BE2C (cell line): Measurements from ENCODE around the gene EHBP1L1.

Experiments
- DNase-seq: peaks from one replicate; pipeline ENCODE4 v3.0.0-alpha.2; 2020
- H3K27me3 ChIP-seq: fragments of 250-450 bp; sonication (Bioruptor Pico); 2 replicates; pipeline ENCODE4 v1.5.1; 2020; ENCODE audit warnings: mild to moderate bottlenecking
- H3K36me3 ChIP-seq: fragments of 250-450 bp; sonication (Bioruptor Pico); 2 replicates; pipeline ENCODE4 v1.5.1; 2020; ENCODE audit warnings: mild to moderate bottlenecking
- H3K4me1 ChIP-seq: fragments of 250-450 bp; sonication (Bioruptor Pico); 2 replicates; pipeline ENCODE4 v1.5.1; 2020
- H3K4me3 ChIP-seq: 2 replicates; pipeline ENCODE4 v1.5.1; 2011; ENCODE audit warnings: low read depth, low read length
- H3K9me3 ChIP-seq: fragments of 250-450 bp; sonication (Bioruptor Pico); 2 replicates; pipeline ENCODE4 v1.5.1; 2020
- CTCF ChIP-seq: IDR thresholded peaks from 2 replicates; pipeline ENCODE4 v1.5.1; 2012; ENCODE audit warnings: mild to moderate bottlenecking, low read depth, low read length

Gene EHBP1L1

GRCh38 chr11:65580031-65580692 lies 4.3 kb downstream of the EHBP1L1 start:
- Histone ChIP-seq H3K27me3 (no peaks in the 10 kb centered on the region), H3K4me1 (no peaks in the 10 kb centered on the region), H3K9me3 (no peaks in the 10 kb centered on the region), H3K36me3 (no peaks in the 10 kb centered on the region), H3K4me3 (no peak overlapping the region)
- DNase-seq = no peak
- no peak for TF ChIP-seq CTCF

- Histone ChIP-seq H3K4me3 (no peak overlapping the region), H3K9me3 (no peaks in the 10 kb centered on the region), H3K4me1 (no peaks in the 10 kb centered on the region), H3K36me3 (no peaks in the 10 kb centered on the region), H3K27me3 (no peaks in the 10 kb centered on the region)
- DNase-seq = no peak
- no peak for TF ChIP-seq CTCF
These were observed 4.9 kb downstream of the EHBP1L1 start for GRCh38 chr11:65580756-65581155.

- Histone ChIP-seq H3K4me3 (no peak overlapping the region), H3K27me3 (no peaks in the 10 kb centered on the region), H3K9me3 (no peaks in the 10 kb centered on the region), H3K36me3 (no peaks in the 10 kb centered on the region), H3K4me1 (no peaks in the 10 kb centered on the region)
- no peak for TF ChIP-seq CTCF
- no peak for DNase-seq
These were observed 6.1 kb downstream of the EHBP1L1 start for GRCh38 chr11:65581928-65582327.

- DNase-seq = no peak
- no peaks in the 10 kb centered on the region for H3K27me3 ChIP-seq
- no peaks in the 10 kb centered on the region for H3K4me1 ChIP-seq
- no peak overlapping the region for H3K4me3 ChIP-seq
- TF ChIP-seq CTCF = no peak
- H3K9me3 ChIP-seq = no peaks in the 10 kb centered on the region
- H3K36me3 ChIP-seq = no peaks in the 10 kb centered on the region
These were observed 7.7 kb downstream of the EHBP1L1 start for GRCh38 chr11:65583589-65583988.

GRCh38 chr11:65584106-65584505 lies 8.3 kb downstream of the EHBP1L1 start:
- H3K4me1 ChIP-seq = no peaks in the 10 kb centered on the region
- TF ChIP-seq CTCF = no peak
- no peaks in the 10 kb centered on the region for H3K27me3 ChIP-seq
- no peaks in the 10 kb centered on the region for H3K9me3 ChIP-seq
- DNase-seq = no peak
- no peaks in the 10 kb centered on the region for H3K36me3 ChIP-seq
- H3K4me3 ChIP-seq = no peak overlapping the region

- Histone ChIP-seq H3K4me1 (no peaks in the 10 kb centered on the region), H3K4me3 (no peak overlapping the region), H3K9me3 (no peaks in the 10 kb centered on the region), H3K36me3 (no peaks in the 10 kb centered on the region), H3K27me3 (no peaks in the 10 kb centered on the region)
- no peak for TF ChIP-seq CTCF
- no peak for DNase-seq
These were observed 8.9 kb downstream of the EHBP1L1 start for GRCh38 chr11:65584723-65585171.
